GM19193 (cell line): ENCODE measurements around the gene PHEX.

Source experiments
- POLR2A ChIP-seq: IDR thresholded peaks from 4 replicates; pipeline ENCODE4 v1.6.1; 2011; ENCODE audit not compliant: insufficient read depth, insufficient read length; ENCODE audit errors: extremely low read depth

PHEX gene

GRCh38 chrX:22032084-22032483 lies at the start of gene PHEX:
Gene PHEX, plus strand, starts transcription at chrX:22032325. Its CDS starts 681 bp downstream, at chrX:22033006.
- no peak for TF ChIP-seq POLR2A

DNA sequence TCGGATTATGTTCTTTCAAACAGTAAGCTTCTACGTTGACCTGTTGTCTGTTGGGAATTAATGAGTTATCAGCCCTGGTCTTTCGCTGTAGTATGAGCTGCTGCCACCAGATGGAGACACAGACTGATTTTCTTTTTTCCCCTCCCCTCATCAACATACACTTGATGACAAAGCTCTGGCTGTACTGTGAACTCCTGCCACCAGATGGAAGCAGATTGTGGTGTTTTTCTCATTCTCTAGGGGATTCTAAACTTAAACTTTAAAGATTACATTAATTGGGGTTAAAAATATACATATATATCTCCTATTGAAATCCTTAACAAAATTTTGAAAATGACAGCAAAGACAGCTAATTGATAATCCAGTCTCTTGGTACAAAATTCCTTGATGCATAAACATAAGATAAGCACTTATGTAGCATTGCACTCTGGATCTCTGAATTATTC lies 46.8 kb upstream of the PHEX start:
- no peak for TF ChIP-seq POLR2A

DNA sequence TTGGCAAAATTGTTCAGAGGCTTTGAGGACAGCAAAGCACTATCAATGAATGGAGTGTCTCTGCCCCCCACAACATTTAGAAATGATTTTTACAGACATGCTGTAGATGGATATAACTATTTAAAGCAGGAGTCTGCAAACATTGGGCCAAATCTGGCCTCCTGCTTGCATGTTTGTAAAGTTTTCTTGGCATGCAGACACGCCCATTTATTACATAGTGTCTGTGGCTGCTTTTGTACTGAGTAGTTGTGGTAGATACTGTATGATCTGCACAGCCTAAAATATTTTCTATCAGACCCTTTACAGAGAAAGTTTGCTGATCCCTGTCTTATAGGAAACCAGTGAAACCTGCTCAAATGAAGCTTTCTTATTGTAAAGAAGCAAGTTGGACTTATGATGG lies 45.5 kb upstream of the PHEX start:
- no peak for TF ChIP-seq POLR2A

GRCh38 chrX:21989384-21989783 lies 42.7 kb upstream of the PHEX start:
- TF ChIP-seq POLR2A: no peak

DNA sequence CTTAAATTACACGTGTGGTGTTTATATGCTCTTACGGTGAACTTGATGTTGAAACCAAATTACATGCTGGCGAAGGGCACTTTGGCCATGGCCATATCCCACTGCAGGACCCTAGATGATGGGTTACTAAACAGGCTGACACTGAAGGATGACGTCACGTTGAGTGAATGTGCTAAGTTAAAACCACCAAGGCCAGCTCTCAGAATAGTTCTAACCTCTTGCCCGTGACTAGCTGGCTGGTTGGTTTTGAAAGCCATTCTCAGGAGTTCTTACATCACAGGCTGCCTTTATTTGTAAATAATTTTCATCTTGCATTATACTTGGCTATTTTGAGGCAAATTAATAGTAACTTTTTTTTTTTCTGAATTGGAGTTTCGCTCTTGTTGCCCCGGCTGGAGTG lies 41.3 kb upstream of the PHEX start:
- TF ChIP-seq POLR2A: no peak

DNA sequence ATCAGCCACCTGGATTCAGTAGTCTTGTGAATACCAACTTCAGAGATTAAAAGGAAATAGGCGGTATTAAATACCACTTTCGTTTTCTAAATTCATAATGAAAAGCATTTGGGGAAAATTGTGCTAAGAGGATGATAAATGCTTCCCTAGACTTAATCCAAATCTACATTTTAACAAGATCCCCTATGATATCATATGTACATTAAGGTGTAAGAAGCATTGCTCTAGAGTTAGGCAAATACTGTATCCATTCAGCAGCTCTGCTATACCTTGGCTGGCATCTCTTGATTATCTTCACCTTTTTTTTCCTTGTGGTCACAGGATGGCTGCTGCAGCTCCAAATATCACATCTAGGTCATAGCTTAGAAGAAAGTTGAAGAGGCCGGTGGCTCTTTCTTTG lies 40.6 kb upstream of the PHEX start:
- no peak for TF ChIP-seq POLR2A

DNA sequence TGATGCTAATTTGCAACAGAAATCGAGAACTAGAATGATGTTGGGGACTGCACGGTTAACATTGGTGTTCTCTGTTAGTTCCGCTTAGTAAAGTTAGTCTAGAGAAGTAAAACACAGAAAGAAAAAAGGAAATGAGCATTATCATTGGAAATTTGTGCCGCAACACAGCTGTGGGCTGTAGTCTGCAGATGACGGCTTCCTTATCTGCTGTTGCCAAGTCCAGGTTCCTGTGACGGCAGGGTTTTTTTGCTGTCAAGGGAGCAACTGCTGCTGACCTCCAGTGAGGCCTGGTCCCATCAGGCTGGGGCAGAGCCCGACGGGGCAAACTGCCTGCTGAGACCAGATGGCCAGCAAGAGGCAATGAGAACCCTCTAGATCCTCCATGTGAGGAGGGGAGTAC lies 38.9 kb upstream of the PHEX start:
- TF ChIP-seq POLR2A: peak; percentile 18

DNA sequence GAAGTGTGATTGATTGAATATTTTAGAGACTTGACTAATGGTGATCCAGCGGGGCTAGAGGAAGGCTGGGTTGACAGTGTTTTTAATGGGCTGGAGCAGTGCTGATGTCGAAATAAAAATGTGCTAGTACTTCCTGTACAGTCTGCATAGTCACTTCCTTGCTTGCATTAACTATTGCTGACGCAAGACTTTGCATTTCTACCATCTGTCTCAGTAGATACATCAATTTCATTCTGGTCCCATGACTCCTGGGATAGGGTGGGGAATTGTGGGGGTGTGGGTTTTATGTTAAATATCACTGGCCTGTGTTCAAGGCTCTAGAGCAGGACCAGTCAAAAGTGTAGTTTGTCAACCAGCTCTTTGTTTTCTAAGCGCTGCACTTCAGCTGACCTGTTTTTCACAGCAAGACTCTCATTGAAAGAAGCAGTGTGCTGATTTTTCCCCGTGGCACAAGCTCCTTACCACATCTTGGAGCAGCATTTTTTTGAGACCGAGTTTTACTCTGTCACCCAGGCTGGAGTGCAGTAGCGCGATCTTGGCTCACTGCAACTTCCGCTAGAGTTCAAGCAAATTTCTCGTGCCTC lies 35.2 kb upstream of the PHEX start:
- no peak for TF ChIP-seq POLR2A

GRCh38 chrX:21998037-21998436 lies 34.1 kb upstream of the PHEX start:
- TF ChIP-seq POLR2A: no peak

GRCh38 chrX:22004866-22005265 lies 27.3 kb upstream of the PHEX start:
- no peak for TF ChIP-seq POLR2A

GRCh38 chrX:22012051-22012450 lies 20.1 kb upstream of the PHEX start:
- TF ChIP-seq POLR2A: no peak

DNA sequence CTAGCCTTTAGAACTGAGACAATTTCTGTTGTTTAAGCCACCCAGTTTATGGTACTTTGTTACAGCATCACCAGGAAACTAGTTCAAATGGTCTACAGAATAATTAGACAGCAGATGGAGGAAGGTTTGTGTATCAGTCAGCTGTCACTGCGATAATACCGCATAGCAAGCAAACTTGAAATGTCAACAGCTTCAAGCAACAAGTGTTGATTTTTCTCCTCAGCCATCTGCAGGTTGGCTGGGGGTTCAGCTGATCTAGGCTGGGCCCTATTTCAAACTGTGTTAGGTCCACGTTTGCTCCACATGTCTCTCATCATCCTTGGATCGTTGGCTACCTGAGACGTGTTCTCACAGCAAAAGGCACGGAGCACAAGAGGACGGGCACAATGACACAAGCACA lies 19.2 kb upstream of the PHEX start:
- no peak for TF ChIP-seq POLR2A

- no peak for TF ChIP-seq POLR2A
Measured at GRCh38 chrX:22015139-22015750, 16.9 kb upstream of the PHEX start.

DNA sequence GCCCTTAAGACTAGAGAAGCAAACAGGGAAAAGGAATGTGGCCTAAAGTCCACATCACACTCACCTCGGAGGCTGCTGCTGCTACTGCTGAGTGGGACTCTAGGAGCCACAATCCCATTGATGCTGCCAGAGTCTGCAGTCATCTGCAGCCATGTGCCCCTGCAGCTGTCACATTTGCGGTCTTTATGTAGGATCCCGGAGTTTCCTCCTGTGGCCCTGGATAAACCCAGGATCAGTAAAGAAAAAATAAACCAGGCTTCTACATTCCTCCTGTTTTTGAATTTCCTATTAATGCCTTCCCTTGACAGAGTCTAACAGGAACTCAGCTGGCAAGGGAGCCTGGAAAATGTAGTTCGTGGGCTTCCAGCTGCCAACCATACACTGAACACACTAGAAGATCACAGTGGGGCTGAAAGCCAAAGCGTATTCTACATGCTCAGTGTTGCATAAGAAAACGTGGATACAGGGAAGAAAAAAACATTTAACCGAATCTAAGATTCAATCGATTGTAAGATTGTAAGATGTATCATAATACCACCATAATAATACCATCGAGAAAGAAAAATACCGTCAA lies 10.3 kb upstream of the PHEX start:
- no peak for TF ChIP-seq POLR2A

DNA sequence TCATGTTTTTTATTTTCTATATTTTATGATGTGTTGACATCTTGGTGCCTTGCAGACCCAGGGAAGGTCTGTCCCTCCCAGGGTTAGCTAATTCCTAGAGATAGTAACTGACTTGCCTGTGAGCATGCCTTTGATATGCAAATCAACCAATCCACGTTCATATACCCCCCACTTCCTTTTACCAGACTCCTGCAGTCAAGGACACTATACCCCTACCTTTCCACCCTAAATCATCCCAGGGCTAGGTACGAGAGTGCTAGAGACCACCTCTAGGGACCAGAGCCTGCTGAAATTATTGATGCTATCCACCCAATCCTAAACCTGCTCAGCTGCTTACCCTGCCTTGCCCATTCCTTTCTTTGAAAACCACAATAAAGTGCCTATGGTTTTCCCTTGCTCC lies 7.5 kb upstream of the PHEX start:
- TF ChIP-seq POLR2A: no peak

- no peak for TF ChIP-seq POLR2A
Measured at GRCh38 chrX:22025751-22026150, 6.4 kb upstream of the PHEX start.
